Stimulated activated CD8-positive, alpha-beta memory T cell treated with anti-CD3 and anti-CD28 coated beads, Interleukin-7, amount 100 ng/mL, for 1 hour (primary cell): Measurements from ENCODE around the gene KRTAP5-10.
"Not testable (repeated sequence)": the region's sequence is repeated elsewhere in the genome, so short reads cannot be mapped to it uniquely, and the experiment has no call there.

Experiments
- DNase-seq, 2 donors: peaks; one replicate each; pipeline ENCODE4 v3.0.0-alpha.2; 2020; ENCODE audit warnings: low read depth in 2 of 2

Gene KRTAP5-10

GRCh38 chr11:71542879-71543777 is 22.2 kb upstream of the KRTAP5-10 start:
- DNase-seq = no peak

DNA sequence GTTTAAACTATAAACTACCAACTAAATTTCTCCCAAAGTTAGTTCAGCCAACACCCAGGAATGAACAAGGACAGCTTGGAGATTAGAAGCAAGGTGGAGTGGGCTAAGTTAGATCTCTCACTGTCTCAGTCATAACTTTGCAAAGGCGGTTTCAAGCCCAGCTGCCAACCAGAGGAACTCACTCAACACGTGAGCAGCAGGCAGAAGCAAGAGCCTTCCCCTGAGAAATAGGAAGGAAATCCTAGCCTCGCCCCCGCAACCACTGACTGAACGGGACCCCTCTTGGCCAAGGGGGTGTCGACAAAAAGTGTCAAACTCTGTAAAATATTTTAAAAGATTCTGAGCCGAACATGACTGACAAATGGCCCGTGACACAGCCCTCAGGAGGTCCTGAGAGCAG is 21.5 kb upstream of the KRTAP5-10 start:
- DNase-seq = no peak

- no peak for DNase-seq
Observed at GRCh38 chr11:71544525-71545214, 20.7 kb upstream of the KRTAP5-10 start.

GRCh38 chr11:71545405-71545966 is 19.9 kb upstream of the KRTAP5-10 start:
- DNase-seq = no peak

DNA sequence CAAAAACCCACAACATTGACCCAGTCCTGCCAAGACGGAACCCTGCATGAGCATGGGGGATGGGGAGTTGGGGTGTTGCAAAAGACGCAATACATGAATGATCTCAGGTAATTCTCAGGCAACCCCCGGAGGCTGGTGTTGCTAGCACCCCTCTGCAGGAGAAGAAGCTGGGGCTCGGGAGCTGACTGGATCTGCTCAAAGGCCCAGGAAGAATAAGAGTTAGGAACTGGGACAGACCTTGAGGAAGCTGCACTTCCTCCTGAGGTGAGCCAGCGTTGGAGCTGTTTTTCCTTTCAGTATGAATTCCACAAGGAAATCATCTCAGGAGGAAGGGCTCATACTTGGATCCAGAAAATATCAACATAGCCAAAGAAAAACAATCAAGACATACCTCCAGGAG is 17.2 kb upstream of the KRTAP5-10 start, which contains the start of gene KRTAP5-9:
Gene KRTAP5-9, plus strand, starts transcription at position 301 of the 400 bp plus-strand sequence. CDS start 238 bp downstream, outside the sequence.
- no peak for DNase-seq

- DNase-seq = no peak
Observed at GRCh38 chr11:71548716-71549151, 16.6 kb upstream of the KRTAP5-10 start.

DNA sequence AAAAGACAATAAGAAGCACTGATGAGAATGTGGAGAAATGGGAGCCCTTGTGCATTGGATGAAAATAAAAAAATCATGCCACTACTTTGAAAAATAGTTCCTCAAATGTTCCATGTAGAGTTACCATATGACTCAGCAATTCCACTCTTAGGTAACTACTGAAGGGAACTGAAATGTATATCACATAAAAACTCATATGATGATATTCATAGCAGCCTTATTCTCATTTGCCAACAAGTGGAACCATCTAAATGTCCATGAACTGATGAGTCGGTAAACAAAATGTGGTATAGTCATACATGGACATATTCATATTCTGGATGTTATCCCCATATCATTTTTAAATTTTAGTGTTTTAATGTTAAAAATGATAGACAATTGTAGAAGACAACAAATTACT is 13.7 kb upstream of the KRTAP5-10 start:
- DNase-seq = no peak

DNA sequence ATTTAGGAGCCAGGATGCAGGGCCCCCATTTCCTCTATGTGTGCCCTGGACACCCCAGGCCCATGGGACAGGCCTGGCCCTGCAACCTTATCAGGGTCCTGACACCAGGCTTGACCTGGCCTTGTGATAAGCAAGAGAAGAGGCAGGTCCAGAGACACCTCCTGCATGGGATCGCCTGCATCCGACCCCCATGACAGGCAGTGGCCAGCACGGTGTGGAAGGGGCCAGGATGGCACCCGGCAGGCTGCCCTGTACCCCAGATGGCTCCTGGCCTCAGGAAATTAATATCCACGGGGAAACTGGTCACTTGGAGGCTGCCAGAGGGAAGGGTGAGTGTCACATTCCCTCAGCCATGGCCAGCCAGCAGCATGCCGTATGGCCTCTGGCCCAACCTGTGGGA is 10.4 kb upstream of the KRTAP5-10 start:
- DNase-seq = no peak

DNA sequence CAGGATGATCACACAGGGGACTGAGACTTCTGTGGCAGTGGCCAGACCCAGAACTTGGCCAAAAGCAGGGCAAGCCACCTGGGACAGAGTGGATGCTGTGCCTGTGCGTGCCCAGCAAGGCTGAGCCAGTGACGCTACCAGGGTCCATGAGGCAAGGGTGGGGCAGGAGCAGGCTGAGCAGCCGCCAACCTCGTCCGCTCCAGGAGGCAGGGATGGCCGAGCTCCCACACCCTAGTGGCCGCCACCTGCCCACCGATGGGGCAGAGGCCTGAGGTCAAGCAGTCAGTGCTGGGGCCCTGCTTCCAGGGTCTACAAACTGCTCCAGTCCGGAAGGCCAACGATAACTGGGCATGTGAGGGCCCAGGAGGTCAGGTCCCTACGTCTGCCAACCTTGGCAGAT is 9.9 kb upstream of the KRTAP5-10 start:
- no peak for DNase-seq

GRCh38 chr11:71556018-71556417 is 9.3 kb upstream of the KRTAP5-10 start:
- no peak for DNase-seq

GRCh38 chr11:71557257-71557656 is 8.1 kb upstream of the KRTAP5-10 start:
- DNase-seq = no peak

DNA sequence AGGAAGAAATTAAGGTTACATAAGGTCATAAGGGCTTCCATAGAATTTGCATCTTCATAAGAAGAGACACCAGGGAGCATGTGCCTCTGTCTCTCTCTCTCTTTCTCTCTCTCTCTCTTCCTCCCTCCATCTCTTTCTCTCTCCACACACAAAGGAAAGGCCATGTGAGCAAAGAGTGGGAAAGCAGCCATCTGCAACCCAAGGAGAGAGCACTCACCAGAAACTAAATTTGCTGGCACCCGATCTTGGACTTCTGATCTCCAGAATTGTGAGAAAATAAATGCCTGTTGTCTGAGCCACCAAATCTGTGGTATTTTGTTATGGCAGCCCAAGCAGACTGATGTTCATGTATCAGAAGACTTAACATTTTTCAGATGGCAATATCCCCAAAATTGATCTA is 6.4 kb upstream of the KRTAP5-10 start:
- DNase-seq = no peak

DNA sequence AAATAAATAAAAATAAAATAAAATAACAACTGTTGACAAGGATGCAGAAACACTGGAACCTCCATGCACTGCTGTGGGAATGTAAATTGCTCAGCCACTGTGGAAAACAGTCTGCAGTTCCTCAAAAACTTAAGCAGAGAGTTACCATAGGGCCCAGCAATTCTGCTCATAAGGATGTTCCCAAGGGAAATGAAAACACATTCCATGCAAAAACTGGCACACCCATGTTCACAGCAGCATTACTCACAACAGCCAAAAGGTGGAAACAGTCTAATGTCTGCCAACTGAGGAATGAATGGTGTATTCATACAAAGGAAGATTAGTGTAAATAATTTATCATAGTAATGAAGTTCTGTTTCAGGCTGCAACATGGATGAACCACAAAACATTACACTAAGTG is 3.2 kb upstream of the KRTAP5-10 start:
- no peak for DNase-seq

GRCh38 chr11:71563406-71563805 is 2.0 kb upstream of the KRTAP5-10 start:
- DNase-seq = no peak

DNA sequence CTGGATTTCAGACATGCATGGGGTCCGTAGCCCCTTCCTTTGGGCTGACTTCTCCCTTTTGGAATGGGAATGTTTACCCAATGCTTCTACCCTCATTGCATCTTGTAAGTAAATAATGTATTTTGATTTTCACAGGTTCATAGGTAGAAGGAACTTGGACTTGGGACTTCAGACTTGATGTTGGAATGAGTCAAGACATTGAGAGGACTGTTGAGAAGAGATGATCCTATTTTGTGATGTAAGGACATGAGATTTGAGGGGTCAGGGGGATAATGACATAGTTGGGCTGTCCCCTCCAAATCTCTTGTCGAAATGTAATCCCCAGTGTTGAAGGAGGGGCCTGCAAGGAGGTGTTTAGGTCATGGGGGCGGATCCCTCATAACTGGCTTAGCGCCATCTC is 933 bp upstream of the KRTAP5-10 start:
- no peak for DNase-seq

GRCh38 chr11:71566081-71566620 is 788 bp downstream of the KRTAP5-10 start:
- no peak for DNase-seq

DNA sequence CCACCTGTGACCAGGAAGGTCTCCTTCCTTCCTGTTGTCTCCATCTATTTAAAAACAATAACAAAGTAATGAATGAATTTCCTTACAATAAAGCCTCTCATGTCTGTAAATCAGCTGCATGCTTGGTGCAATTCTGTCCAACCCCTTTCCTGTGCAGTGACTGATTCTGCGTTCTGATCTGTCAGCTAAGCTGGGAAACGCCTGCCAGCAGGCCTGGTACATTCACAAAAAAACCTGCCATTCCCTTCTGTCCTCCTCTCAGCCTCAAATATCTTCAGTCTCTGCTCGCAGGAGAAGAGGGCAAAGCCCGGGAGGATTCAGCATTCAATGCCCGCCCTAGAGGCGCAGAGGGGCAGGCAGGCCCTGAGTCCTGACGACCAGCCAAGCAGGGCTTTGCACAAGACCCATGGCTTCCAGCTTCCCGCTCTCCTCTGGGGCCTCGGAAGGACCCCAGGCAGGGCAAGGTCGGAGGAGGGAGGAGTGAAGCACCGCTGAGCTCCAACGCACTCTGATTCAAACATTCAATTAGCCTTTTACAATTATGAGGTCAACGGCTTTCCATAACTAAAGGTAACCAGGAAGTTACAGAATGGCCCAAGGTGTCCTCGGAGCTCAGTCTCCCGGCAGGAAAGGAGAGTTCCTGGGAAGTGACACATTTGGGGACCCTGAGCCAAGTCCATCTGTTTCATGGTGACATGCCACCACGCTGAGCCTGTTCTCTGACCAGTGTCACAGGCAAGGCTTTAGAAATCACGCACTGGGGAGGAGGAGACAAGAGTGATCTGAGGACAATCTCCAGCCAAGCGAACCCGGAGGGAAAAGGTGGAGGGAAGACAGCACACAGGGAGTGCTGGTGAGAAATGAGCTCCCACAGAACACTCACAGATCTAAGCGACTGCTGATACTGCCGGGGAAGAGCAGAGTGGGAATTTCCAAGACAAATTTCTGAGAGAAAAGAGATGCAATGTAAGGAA is 1.6 kb downstream of the KRTAP5-10 start:
- DNase-seq = not testable (repeated sequence)

DNA sequence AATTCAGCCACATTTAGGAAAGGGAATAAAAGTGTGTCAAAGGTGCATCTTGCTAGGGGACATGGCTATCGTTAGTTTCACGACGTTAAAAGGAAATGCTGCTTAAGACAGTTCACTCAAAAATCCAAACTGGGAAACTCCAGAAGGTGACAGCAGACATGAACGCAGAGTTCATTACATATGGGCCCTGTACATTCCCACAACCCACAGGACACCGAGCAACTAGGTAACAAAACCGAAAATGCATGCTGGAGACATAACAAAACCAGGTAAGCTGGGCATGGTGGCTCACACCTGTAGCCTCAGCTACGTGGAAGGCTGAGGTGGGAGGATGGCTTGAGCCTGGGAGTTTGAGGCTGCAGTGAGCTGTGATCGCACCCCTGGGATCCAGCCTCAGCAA is 2.3 kb downstream of the KRTAP5-10 start:
- not testable (repeated sequence) for DNase-seq

DNA sequence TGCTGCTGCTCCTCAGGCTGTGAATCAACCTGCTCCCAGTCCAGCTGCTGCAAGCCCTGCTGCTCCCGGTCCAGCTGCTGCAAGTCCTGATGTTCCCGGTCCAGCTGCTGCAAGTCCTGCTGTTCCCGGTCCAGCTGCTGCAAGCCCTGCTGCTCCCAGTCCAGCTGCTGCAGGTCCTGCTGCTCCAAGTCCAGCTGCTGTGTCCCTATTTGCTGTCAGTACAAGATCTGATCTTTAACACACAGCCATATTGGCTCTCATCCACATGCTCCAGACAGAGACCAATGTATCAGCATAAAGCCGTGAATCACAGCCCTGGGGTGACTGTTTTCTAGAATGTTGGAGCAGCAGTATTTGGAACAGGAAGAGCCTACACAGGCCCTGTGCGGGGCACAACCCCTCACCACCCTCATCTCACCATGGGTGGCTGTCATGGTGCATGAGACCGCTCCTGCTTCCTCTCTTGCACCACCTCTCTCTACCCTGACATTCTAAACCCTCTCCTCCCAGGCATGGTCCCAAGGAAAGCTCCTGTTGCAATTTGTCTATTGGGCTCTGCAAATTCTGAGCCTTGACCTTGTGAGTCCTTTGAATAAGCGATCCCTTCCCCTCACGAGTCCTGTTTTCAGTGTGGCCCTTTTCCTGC is 3.5 kb downstream of the KRTAP5-10 start:
- DNase-seq = no peak

- DNase-seq = not testable (repeated sequence)
Observed at GRCh38 chr11:71571101-71571850, 5.9 kb downstream of the KRTAP5-10 start.
